GM23338 (cell line): Measurements from ENCODE around the gene TBC1D7. TPM values are rescaled to one million over a fixed set of nuclear protein-coding genes. Genes with fewer than 3 reads are reported as not detected.

Experiments
- ATAC-seq: fragments of 200-7000 bp; cut with Tn5 transposase; 3 replicates; pipeline ENCODE4 v1.9.1; 2020
- DNase-seq: peaks from one replicate; pipeline ENCODE4 v3.0.0-alpha.2; 2015; ENCODE audit warnings: low spot score
- H2AFZ ChIP-seq: fragments of 200-600 bp; sonication (generic); 2 replicates; pipeline ENCODE4 v1.8.0; 2016; ENCODE audit warnings: antibody characterized with exemption, mild to moderate bottlenecking, moderate library complexity
- H3F3A ChIP-seq: fragments of 200-600 bp; sonication (generic); replicated peaks from 2 replicates; pipeline ENCODE4 v1.8.0; 2017; ENCODE audit warnings: antibody characterized with exemption, mixed run types, low read depth
- H3K27ac ChIP-seq: fragments of 200-600 bp; sonication (generic); 2 replicates; pipeline ENCODE4 v1.6.1; 2016; ENCODE audit warnings: low read depth
- H3K27me3 ChIP-seq: fragments of 200-600 bp; sonication (generic); 2 replicates; pipeline ENCODE4 v1.8.0; 2016; ENCODE audit warnings: mild to moderate bottlenecking, mixed run types, moderate library complexity; ENCODE audit not compliant: insufficient read depth
- H3K36me3 ChIP-seq: fragments of 200-600 bp; sonication (generic); 2 replicates; pipeline ENCODE4 v1.8.0; 2016; ENCODE audit warnings: mild to moderate bottlenecking; ENCODE audit not compliant: insufficient read depth
- H3K4me1 ChIP-seq: fragments of 200-600 bp; sonication (generic); 2 replicates; pipeline ENCODE4 v1.8.0; 2016; ENCODE audit warnings: mild to moderate bottlenecking, moderate library complexity; ENCODE audit not compliant: insufficient read depth
- H3K4me2 ChIP-seq: fragments of 200-600 bp; sonication (generic); 2 replicates; pipeline ENCODE4 v1.7.1; 2017; ENCODE audit warnings: mixed run types
- H3K4me3 ChIP-seq: fragments of 200-600 bp; sonication (generic); 2 replicates; pipeline ENCODE4 v1.6.1; 2016; ENCODE audit warnings: mixed run types
- H3K79me2 ChIP-seq: fragments of 200-600 bp; sonication (generic); replicated peaks from 2 replicates; pipeline ENCODE4 v1.8.0; 2017; ENCODE audit warnings: mild to moderate bottlenecking; ENCODE audit not compliant: insufficient read depth
- H3K9me2 ChIP-seq: fragments of 200-600 bp; sonication (generic); 2 replicates; pipeline ENCODE4 v1.8.0; 2017; ENCODE audit not compliant: insufficient read depth
- H4K20me1 ChIP-seq: fragments of 200-600 bp; sonication (generic); replicated peaks from 2 replicates; pipeline ENCODE4 v1.8.0; 2017; ENCODE audit warnings: mild to moderate bottlenecking; ENCODE audit not compliant: insufficient read depth
- H3K27ac Mint-ChIP-seq: 2 replicates; pipeline ENCODE4 v1.8.0; 2020; ENCODE audit warnings: inconsistent platforms, mild to moderate bottlenecking, moderate library complexity, mixed read lengths
- H3K27me3 Mint-ChIP-seq: 3 replicates; pipeline ENCODE4 v1.8.0; 2022; ENCODE audit warnings: low read depth, mild to moderate bottlenecking, moderate library complexity, mixed read lengths, inconsistent platforms; ENCODE audit not compliant: insufficient read depth, poor library complexity
- H3K36me3 Mint-ChIP-seq: 3 replicates; pipeline ENCODE4 v1.8.0; 2021; ENCODE audit warnings: low read depth, mild to moderate bottlenecking, inconsistent platforms, moderate library complexity, mixed read lengths
- H3K4me1 Mint-ChIP-seq: 3 replicates; pipeline ENCODE4 v1.8.0; 2020; ENCODE audit warnings: mild to moderate bottlenecking, inconsistent platforms, mixed read lengths
- H3K4me3 Mint-ChIP-seq: 3 replicates; pipeline ENCODE4 v1.8.0; 2021; ENCODE audit warnings: moderate library complexity, mild to moderate bottlenecking, inconsistent platforms, mixed read lengths
- H3K9me3 Mint-ChIP-seq: 3 replicates; pipeline ENCODE4 v1.8.0; 2020; ENCODE audit warnings: moderate library complexity, mild to moderate bottlenecking, inconsistent platforms, mixed read lengths
- CREB1 ChIP-seq: fragments of 250-450 bp; sonication (Bioruptor Pico); IDR thresholded peaks from 2 replicates; pipeline ENCODE4 v1.5.0; 2020; ENCODE audit warnings: low read depth, mild to moderate bottlenecking, moderate library complexity
- CTCF ChIP-seq, 2 experiments: fragments of 200-600 bp in 1 of 2; sonication (generic) in 1 of 2; conservative IDR thresholded peaks; 2 replicates each; pipeline versions ENCODE4 v1.5.1 to v1.6.1; 2016 to 2017; ENCODE audit warnings: antibody characterized with exemption in 2 of 2, low read depth in 2 of 2, mild to moderate bottlenecking in 2 of 2, moderate library complexity in 1 of 2
- ETS1 ChIP-seq: IDR thresholded peaks from 2 replicates; pipeline ENCODE4 v1.6.1; 2016; ENCODE audit warnings: antibody characterized with exemption
- EZH2 ChIP-seq: fragments of 200-600 bp; sonication (generic); IDR thresholded peaks from one replicate; pipeline ENCODE4 v1.8.0; 2017; ENCODE audit warnings: antibody characterized with exemption, mild to moderate bottlenecking, low read depth; ENCODE audit not compliant: unreplicated experiment
- POLR2AphosphoS5 ChIP-seq: IDR thresholded peaks from 2 replicates; pipeline ENCODE4 v1.6.1; 2016; ENCODE audit warnings: antibody characterized with exemption, low read depth
- REST ChIP-seq: IDR thresholded peaks from one replicate; pipeline ENCODE4 v1.6.1; 2018; ENCODE audit warnings: antibody characterized with exemption; ENCODE audit not compliant: unreplicated experiment
- STAT1 ChIP-seq: IDR thresholded peaks from one replicate; pipeline ENCODE4 v1.6.1; 2016; ENCODE audit warnings: antibody characterized with exemption; ENCODE audit not compliant: unreplicated experiment
- ZNF114 ChIP-seq: fragments of 250-450 bp; sonication (Bioruptor Pico); IDR thresholded peaks from 2 replicates; pipeline ENCODE4 v1.5.0; 2020; ENCODE audit warnings: mild to moderate bottlenecking, moderate library complexity
- ZNF462 ChIP-seq: fragments of 250-450 bp; sonication (Bioruptor Pico); IDR thresholded peaks from 2 replicates; pipeline ENCODE4 v1.5.0; 2020; ENCODE audit warnings: mild to moderate bottlenecking, moderate library complexity
- polyA plus RNA-seq: library from polyadenylated mRNA; unstranded; fragments of >200 nt; fragmentation: Nextera tagmentation; extraction: Ambion mirVana; gene quantifications from 2 replicates; pipeline ENCODE4 v1.2.1, GENCODE V29; 2016
- total RNA-seq: library from RNA; depleted of rRNA; stranded (reverse); fragments of >200 nt; shearing (Covaris generic); gene quantifications from 2 replicates; pipeline ENCODE4 v1.2.3, GENCODE V29; 2014

TBC1D7 gene
- total and polyA plus RNA-seq, 2 experiments from 2014 or later, result 62.0 to 70.4 TPM

- no peak for TF ChIP-seq REST
These were observed 8.3 kb downstream of the TBC1D7 start (continued) for GRCh38 chr6:13319891-13320564.

- Histone ChIP-seq H4K20me1 (no peaks in the 10 kb centered on the region), H3K4me1 (no peaks in the 10 kb centered on the region), H3K4me3 (no peak overlapping the region), H3K4me2 (no peak overlapping the region), H2AFZ (no peak overlapping the region), H3F3A (no peaks in the 10 kb centered on the region), H3K27me3 (no peaks in the 10 kb centered on the region), H3K36me3 (peaks cover 64% of the 10 kb centered on the region), H3K79me2 (no peaks in the 10 kb centered on the region), H3K27ac (no peak overlapping the region), H3K9me2 (no peaks in the 10 kb centered on the region)
- H3K9me3 Mint-ChIP-seq, result no peaks in the 10 kb centered on the region
- no peak overlapping the region for H3K4me3 Mint-ChIP-seq
- H3K27ac Mint-ChIP-seq, result no peak overlapping the region
- DNase-seq (no peak), ATAC-seq (no peak)
- no peaks in the 10 kb centered on the region for H3K4me1 Mint-ChIP-seq
- H3K27me3 Mint-ChIP-seq, result no peaks in the 10 kb centered on the region
- peaks cover 80% of the 10 kb centered on the region for H3K36me3 Mint-ChIP-seq
- TF ChIP-seq CTCF (conservative IDR thresholded peaks at IDR 0.05; ENCODE audit: low read depth in 2 of 2) (no peak), ZNF114 (CRISPR knock-in tag) (no peak), CREB1 (CRISPR knock-in tag) (no peak), STAT1 (no peak), ETS1 (no peak), EZH2 (no peak), ZNF462 (CRISPR knock-in tag) (no peak), POLR2AphosphoS5 (no peak)
These were observed 9.5 kb downstream of the TBC1D7 start for GRCh38 chr6:13318821-13319220.
